Lower lobe of right lung (tissue), 2 donors: ENCODE measurements around the gene KCNMB4. TPM values are rescaled to one million over a fixed set of nuclear protein-coding genes. Genes with fewer than 3 reads are reported as not detected.

Experiments
- ATAC-seq, 2 donors: fragments of 200-7000 bp; cut with Tn5 transposase; one replicate each; pipeline ENCODE4 v1.9.1; 2020 to 2022; ENCODE audit warnings: mild to moderate bottlenecking in 2 of 2, moderate library complexity in 2 of 2
- DNase-seq: peaks from one replicate; pipeline ENCODE4 v3.0.0-alpha.2; 2020
- H3K27ac ChIP-seq: fragments of 200-600 bp; one replicate; pipeline ENCODE4 v1.8.0; 2022
- H3K27me3 ChIP-seq: fragments of 200-600 bp; one replicate; pipeline ENCODE4 v1.8.0; 2022; ENCODE audit warnings: low read depth
- H3K36me3 ChIP-seq: fragments of 200-600 bp; one replicate; pipeline ENCODE4 v1.8.0; 2022; ENCODE audit warnings: mild to moderate bottlenecking
- H3K4me1 ChIP-seq: fragments of 200-600 bp; one replicate; pipeline ENCODE4 v1.8.0; 2022
- H3K4me3 ChIP-seq: fragments of 200-600 bp; one replicate; pipeline ENCODE4 v1.8.0; 2022; ENCODE audit warnings: mild to moderate bottlenecking
- H3K9me3 ChIP-seq: fragments of 200-600 bp; one replicate; pipeline ENCODE4 v1.8.0; 2022
- intact Hi-C: fragments of 100-400 bp; cut with DNase I; formaldehyde crosslinking; loops from one replicate; pipeline ENCODE4 v1.11.0; 2022
- total RNA-seq: library from RNA; stranded (reverse); fragmentation: NEBNext Ultra II Directional; extraction: Animal tissue kit (Norgen Biotek cat#: 25700); gene quantifications from one replicate; pipeline ENCODE4 v1.2.1, GENCODE V29; 2021
- TF ChIP-seq, protein P1 (sequence below): fragments of 200-600 bp; IDR thresholded peaks from one replicate; pipeline ENCODE4 v1.8.0; 2022; ENCODE audit warnings: antibody characterized with exemption, mild to moderate bottlenecking
- donor health status: DM: no; HTN: yes; CAD: no; lungs with severe emphysema.

KCNMB4 gene
- total RNA-seq, 1 donor from 2014 or later: 4.5 TPM

DNA sequence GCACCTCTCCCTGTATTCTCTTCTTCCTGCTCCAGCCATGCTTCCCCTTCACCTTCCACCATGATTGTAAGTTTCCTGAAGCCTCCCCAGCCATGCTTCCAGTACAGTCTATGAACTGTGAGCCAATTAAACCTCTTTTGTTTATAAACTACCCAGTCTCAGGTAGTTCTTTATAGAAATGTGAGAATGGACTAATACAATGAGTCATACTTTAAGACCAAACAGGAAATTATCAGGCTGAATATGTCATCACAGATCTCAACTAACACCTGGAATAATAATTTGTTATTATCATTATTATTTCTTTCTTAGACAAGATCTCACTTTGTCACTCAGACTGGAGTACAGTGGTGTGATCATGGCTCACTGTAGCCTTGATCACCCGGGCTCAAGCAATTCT lies 85.4 kb downstream of the KCNMB4 start:
- DNase-seq: no peak
- Histone ChIP-seq H3K27ac (no peak overlapping the region), H3K4me3 (no peak overlapping the region), H3K27me3 (no peaks in the 10 kb centered on the region), H3K36me3 (no peaks in the 10 kb centered on the region), H3K4me1 (no peaks in the 10 kb centered on the region), H3K9me3 (peaks cover 20% of the 10 kb centered on the region)
- ATAC-seq: no peak
- TF ChIP-seq, protein P1, sequence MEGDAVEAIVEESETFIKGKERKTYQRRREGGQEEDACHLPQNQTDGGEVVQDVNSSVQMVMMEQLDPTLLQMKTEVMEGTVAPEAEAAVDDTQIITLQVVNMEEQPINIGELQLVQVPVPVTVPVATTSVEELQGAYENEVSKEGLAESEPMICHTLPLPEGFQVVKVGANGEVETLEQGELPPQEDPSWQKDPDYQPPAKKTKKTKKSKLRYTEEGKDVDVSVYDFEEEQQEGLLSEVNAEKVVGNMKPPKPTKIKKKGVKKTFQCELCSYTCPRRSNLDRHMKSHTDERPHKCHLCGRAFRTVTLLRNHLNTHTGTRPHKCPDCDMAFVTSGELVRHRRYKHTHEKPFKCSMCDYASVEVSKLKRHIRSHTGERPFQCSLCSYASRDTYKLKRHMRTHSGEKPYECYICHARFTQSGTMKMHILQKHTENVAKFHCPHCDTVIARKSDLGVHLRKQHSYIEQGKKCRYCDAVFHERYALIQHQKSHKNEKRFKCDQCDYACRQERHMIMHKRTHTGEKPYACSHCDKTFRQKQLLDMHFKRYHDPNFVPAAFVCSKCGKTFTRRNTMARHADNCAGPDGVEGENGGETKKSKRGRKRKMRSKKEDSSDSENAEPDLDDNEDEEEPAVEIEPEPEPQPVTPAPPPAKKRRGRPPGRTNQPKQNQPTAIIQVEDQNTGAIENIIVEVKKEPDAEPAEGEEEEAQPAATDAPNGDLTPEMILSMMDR: no peak
- intact Hi-C loops: no loop called here

DNA sequence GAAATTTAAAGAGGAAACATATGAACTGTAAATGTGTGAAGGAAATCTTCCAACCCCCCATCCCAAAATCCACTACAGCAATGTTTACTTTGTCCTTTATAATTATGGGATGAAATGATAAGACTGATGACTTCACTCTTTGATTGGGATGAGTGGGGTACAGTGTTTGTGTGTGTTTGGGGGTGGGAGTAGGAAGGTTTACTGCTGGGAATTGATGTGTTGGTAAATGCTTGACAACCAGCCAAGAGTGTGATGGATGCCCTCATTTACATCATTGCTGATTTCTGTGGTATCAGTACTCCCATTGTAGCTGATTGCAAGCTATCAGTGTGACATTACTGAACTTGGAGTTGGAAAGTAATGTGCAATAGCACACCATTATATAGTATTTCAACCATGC lies 90.9 kb downstream of the KCNMB4 start:
- no peak for DNase-seq
- Histone ChIP-seq H3K4me3 (no peak overlapping the region), H3K27me3 (no peaks in the 10 kb centered on the region), H3K4me1 (no peaks in the 10 kb centered on the region), H3K36me3 (no peaks in the 10 kb centered on the region), H3K27ac (no peak overlapping the region), H3K9me3 (no peaks in the 10 kb centered on the region)
- TF ChIP-seq, protein P1: no peak
- no peak for ATAC-seq
- intact Hi-C loops: no loop called here

- no peaks in the 10 kb centered on the region for H3K4me1 ChIP-seq
- TF ChIP-seq, protein P1: no peak
- H3K9me3 ChIP-seq: peaks cover 7% of the 10 kb centered on the region
- no peaks in the 10 kb centered on the region for H3K27me3 ChIP-seq
- no peak overlapping the region for H3K4me3 ChIP-seq
- DNase-seq (no peak), ATAC-seq (no peak)
- intact Hi-C loops: no loop called here
- H3K27ac ChIP-seq: no peak overlapping the region
- no peaks in the 10 kb centered on the region for H3K36me3 ChIP-seq
Observed at GRCh38 chr12:70459786-70460185, 93.7 kb downstream of the KCNMB4 start.

DNA sequence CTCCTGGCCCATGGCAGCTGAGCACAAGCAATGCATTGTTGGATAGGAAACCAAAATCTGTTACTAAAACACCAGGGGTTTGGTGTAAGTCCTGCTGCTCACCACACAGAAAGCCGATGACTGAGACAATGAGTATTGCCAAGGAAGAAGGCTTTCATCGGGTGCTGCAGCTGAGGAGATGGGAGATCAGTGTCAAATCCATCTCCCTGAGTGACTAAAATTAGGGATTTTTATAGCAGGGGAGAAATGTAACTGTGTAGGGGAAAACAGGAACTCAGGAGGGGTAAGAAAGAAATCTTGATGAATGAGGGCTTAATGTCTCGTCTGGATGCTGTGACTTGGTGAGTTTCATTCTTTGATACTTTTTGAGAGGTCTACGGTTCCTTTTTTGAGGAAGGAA lies 97.9 kb downstream of the KCNMB4 start:
- H3K4me3 ChIP-seq: no peak overlapping the region
- ATAC-seq (no peak), DNase-seq (no peak)
- TF ChIP-seq, protein P1: no peak
- H3K27ac ChIP-seq: no peak overlapping the region
- H3K9me3 ChIP-seq: peaks cover 7% of the 10 kb centered on the region
- no peaks in the 10 kb centered on the region for H3K27me3 ChIP-seq
- intact Hi-C loops: no loop called here
- no peaks in the 10 kb centered on the region for H3K36me3 ChIP-seq
- H3K4me1 ChIP-seq: no peaks in the 10 kb centered on the region

GRCh38 chr12:70466753-70467152 lies 100.7 kb downstream of the KCNMB4 start:
- no peaks in the 10 kb centered on the region for H3K27me3 ChIP-seq
- H3K9me3 ChIP-seq: peaks cover 7% of the 10 kb centered on the region
- ATAC-seq (no peak), DNase-seq (no peak)
- intact Hi-C loops: no loop called here
- H3K4me3 ChIP-seq: no peak overlapping the region
- TF ChIP-seq, protein P1: no peak
- no peaks in the 10 kb centered on the region for H3K4me1 ChIP-seq
- H3K36me3 ChIP-seq: no peaks in the 10 kb centered on the region
- no peak overlapping the region for H3K27ac ChIP-seq

DNA sequence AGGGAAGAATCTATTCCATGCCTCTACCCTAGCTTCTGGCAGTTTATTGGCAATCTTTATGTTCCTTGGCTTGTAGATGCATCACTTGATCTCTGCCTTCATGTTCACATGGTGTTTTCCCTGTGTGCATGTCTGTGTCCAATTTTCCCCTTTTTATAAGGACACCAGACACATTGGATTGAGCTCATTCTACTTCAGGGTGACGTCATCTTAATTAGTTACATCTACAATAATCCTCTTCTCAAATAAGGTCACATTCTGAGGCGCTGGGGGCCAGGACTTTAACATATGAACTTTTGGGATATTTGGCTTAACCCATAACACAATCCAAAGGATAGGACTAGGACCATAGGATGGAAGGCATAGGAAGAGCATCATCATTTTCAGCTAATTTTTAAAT lies 101.4 kb downstream of the KCNMB4 start:
- no peak for ATAC-seq

More for the DNA sequence above, 101.4 kb downstream of the KCNMB4 start:
- H3K9me3 ChIP-seq: peaks cover 7% of the 10 kb centered on the region
- no peak for DNase-seq
- no peaks in the 10 kb centered on the region for H3K27me3 ChIP-seq
- H3K36me3 ChIP-seq: no peaks in the 10 kb centered on the region
- no peaks in the 10 kb centered on the region for H3K4me1 ChIP-seq
- intact Hi-C loops: no loop called here
- H3K4me3 ChIP-seq: no peak overlapping the region
- TF ChIP-seq, protein P1: no peak
- no peak overlapping the region for H3K27ac ChIP-seq
